Body of pancreas (tissue), 4 donors: ENCODE data around the gene NMNAT3. TPM values are rescaled to one million over a fixed set of nuclear protein-coding genes. Genes with fewer than 3 reads are reported as not detected.

Source experiments
- ATAC-seq: fragments of 150-250 bp; one replicate; pipeline ENCODE4 v1.9.1; 2016
- DNase-seq, 4 donors: peaks; one replicate each; pipeline ENCODE4 v3.0.0-alpha.2; 2019
- H3K27ac ChIP-seq, 4 donors: fragments of 200-600 bp; sonication (generic); 1 replicate in 3 of 4; 2 replicates in 1 of 4; pipeline versions ENCODE4 v1.5.1 to v1.6.1; 2016 to 2019; ENCODE audit warnings: mild to moderate bottlenecking in 1 of 4, mixed read lengths in 1 of 4, moderate library complexity in 1 of 4
- H3K27me3 ChIP-seq, 2 donors: fragments of 200-600 bp; sonication (generic); one replicate each; pipeline ENCODE4 v1.6.0; 2016; ENCODE audit warnings: mild to moderate bottlenecking in 1 of 2
- H3K36me3 ChIP-seq, 2 donors: fragments of 200-600 bp; sonication (generic); replicated peaks in 1 of 2; 2 replicates each; pipeline ENCODE4 v1.5.1; 2016; ENCODE audit warnings: low read depth in 2 of 2; ENCODE audit not compliant: insufficient read depth in 1 of 2
- H3K4me1 ChIP-seq: fragments of 200-600 bp; sonication (generic); one replicate; pipeline ENCODE4 v1.6.0; 2016
- H3K4me3 ChIP-seq, 2 donors: fragments of 200-600 bp; sonication (generic); 1 replicate in 1 of 2; 2 replicates in 1 of 2; pipeline ENCODE4 v1.5.1; 2016 to 2019
- H3K9me3 ChIP-seq, 3 donors: fragments of 200-600 bp; sonication (generic); 1 replicate in 2 of 3; 2 replicates in 1 of 3; pipeline ENCODE4 v1.5.1; 2016
- POLR2A ChIP-seq, 3 donors: fragments of 450-650 bp; IDR thresholded peaks; one replicate each; pipeline ENCODE4 v1.6.1; 2016; ENCODE audit warnings: antibody characterized with exemption in 3 of 3, mild to moderate bottlenecking in 2 of 3
- WGBS, 2 donors: methylation state at CpG; one replicate each; pipeline ENCODE4 v1.1.5; 2017; 5-methylcytosine and 5-hydroxymethylcytosine counted together
- intact Hi-C: fragments of 100-400 bp; cut with DNase I; formaldehyde crosslinking; loops from one replicate; pipeline ENCODE4 v1.15.1; 2023
- small RNA-seq: library from RNA; depleted of rRNA; stranded (forward); fragments of <200 nt; gene quantifications from one replicate; pipeline ENCODE3, GENCODE V24; 2016
- total RNA-seq, 2 donors: library from RNA; depleted of rRNA; stranded (reverse); fragments of >200 nt; gene quantifications; one replicate each; pipeline ENCODE4 v1.1.0, GENCODE V29; 2016
- TF ChIP-seq, protein P1 (sequence below), 7 experiments: fragments of 450-650 bp in 4 of 7; fragments of 200-600 bp in 3 of 7; sonication (generic) in 3 of 7; IDR thresholded peaks; one replicate each; pipeline ENCODE4 v1.5.1; 2016 to 2019; ENCODE audit warnings: antibody characterized with exemption in 7 of 7

Gene NMNAT3
- total RNA-seq, 2 donors from 2014 or later = 5.7 to 12.9 TPM

DNA sequence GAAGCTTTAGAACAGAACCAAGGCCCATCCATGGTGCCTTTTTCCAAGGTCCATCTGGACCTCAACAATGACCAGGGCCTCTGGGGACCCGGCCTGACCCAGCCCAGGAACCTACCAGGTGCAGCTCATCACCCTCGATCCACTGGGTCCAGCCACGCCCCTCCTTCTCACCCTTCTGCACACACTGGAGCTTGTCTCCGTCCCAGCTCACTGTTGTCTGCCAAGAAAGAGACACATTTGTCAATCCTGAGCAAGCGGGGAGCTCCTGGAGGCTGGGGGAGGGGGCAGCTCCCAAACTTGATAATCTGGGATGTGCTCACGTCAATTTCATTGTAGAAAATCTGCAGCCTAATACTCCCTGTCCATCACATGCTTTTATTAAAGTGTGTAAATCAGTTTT, 159.5 kb downstream of the NMNAT3 start:
- peaks cover 18% of the 10 kb centered on the region for H3K4me1 ChIP-seq
- intact Hi-C loops = no loop called here
- no peaks in the 10 kb centered on the region for H3K9me3 ChIP-seq
- DNase-seq (peak in 1 of 4 donors; percentile 7), ATAC-seq (no peak)
- 76 to 79% methylated on average over 5 to 6 of the region's 6 CpGs for WGBS, 2 donors
- H3K4me3 ChIP-seq = no peak overlapping the region
- peaks cover 0 to 5% of the 10 kb centered on the region in 2 donors for H3K36me3 ChIP-seq
- H3K27ac ChIP-seq = no peak overlapping the region
- no peak for TF ChIP-seq POLR2A (IDR thresholded peaks at IDR 0.05)
- TF ChIP-seq, protein P1, sequence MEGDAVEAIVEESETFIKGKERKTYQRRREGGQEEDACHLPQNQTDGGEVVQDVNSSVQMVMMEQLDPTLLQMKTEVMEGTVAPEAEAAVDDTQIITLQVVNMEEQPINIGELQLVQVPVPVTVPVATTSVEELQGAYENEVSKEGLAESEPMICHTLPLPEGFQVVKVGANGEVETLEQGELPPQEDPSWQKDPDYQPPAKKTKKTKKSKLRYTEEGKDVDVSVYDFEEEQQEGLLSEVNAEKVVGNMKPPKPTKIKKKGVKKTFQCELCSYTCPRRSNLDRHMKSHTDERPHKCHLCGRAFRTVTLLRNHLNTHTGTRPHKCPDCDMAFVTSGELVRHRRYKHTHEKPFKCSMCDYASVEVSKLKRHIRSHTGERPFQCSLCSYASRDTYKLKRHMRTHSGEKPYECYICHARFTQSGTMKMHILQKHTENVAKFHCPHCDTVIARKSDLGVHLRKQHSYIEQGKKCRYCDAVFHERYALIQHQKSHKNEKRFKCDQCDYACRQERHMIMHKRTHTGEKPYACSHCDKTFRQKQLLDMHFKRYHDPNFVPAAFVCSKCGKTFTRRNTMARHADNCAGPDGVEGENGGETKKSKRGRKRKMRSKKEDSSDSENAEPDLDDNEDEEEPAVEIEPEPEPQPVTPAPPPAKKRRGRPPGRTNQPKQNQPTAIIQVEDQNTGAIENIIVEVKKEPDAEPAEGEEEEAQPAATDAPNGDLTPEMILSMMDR (IDR thresholded peaks at IDR 0.05) = no peak
- H3K27me3 ChIP-seq = no peaks in the 10 kb centered on the region

DNA sequence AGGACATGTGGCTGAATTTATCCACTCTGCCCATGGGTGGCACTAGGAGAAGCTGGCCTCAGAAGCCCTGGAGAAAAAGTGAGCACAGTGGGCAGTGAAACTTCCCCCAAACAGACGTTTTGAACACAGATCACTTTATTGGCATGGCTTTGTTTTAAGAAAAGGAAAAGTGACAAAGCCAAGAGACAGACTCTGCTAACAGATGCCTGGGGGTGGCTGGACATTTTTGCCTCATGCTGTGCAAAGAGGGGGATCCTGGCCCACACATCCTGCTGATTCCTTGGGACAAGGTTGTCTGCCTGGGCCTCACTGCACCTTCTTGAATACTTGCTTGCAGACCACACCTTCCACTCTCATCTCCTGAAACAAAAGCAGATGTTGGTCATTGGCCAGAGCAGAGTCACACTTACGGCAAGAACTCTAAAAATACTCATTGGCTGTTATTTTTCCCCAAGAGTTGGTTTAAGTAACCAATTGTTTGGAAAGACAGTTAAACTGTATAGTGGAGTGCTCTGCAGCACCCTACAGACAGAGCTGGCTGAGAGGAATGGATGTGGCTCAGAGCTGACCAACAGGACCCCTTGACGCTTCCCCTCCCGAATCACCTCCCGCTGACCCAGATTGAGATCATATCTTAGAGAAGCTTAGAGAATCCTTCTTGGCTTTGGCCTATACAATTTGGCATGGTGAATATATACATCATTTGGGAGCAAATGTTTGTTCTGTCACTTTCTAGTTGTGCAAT, 160.3 kb downstream of the NMNAT3 start:
- no peak overlapping the region for H3K27ac ChIP-seq
- DNase-seq (peak in 1 of 4 donors; percentile 4), ATAC-seq (no peak)
- peaks cover 0 to 5% of the 10 kb centered on the region in 2 donors for H3K36me3 ChIP-seq
- intact Hi-C loops = no loop called here
- H3K4me3 ChIP-seq = no peak overlapping the region
- 79 to 81% methylated on average over 5 of the region's 5 CpGs for whole genome bisulfite sequencing, 2 donors
- no peaks in the 10 kb centered on the region for H3K9me3 ChIP-seq
- TF ChIP-seq, protein P1 (IDR thresholded peaks at IDR 0.05) = no peak
- no peak for TF ChIP-seq POLR2A (IDR thresholded peaks at IDR 0.05)
- H3K4me1 ChIP-seq = peaks cover 15% of the 10 kb centered on the region
- H3K27me3 ChIP-seq = no peaks in the 10 kb centered on the region

DNA sequence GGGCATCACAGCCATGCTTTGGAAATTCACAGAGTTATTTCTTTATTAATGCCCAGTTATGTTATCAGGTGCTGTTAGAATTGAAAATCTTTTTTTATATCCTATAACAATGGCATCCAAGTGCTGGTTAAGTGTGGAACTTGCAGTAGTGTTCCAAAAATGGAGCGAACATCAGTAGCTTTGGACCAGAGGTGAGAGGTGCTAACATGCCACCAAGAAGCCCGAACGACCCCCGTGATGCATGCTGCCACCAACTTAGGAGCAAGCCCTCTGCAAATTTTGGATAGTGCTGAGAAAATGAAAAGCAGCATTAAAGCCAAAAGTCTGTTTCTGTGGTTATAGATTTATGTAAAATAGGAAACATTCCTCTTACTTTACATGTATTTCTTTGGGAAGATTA, 163.0 kb downstream of the NMNAT3 start:
- 91 to 98% methylated on average over 4 of the region's 4 CpGs for WGBS, 2 donors
- ATAC-seq = no peak

More for the DNA sequence above, 163.0 kb downstream of the NMNAT3 start:
- Histone ChIP-seq H3K9me3 (no peaks in the 10 kb centered on the region), H3K27ac (no peak overlapping the region), H3K4me1 (peaks cover under 1% of the 10 kb centered on the region), H3K4me3 (no peak overlapping the region), H3K36me3 (peaks cover 0 to 5% of the 10 kb centered on the region in 2 donors), H3K27me3 (no peaks in the 10 kb centered on the region)
- peak in 1 of 4 donors; percentile 7 for DNase-seq
- intact Hi-C loops = no loop called here
- TF ChIP-seq, protein P1 (IDR thresholded peaks at IDR 0.05) = no peak
- no peak for TF ChIP-seq POLR2A (IDR thresholded peaks at IDR 0.05)

Small RNA genes within 50 kb of the gene (small RNA-seq; reads per million reads assigned to genes)
- not detected for gene RN7SL724P

Other genes starting within 250 kb of the NMNAT3 start
- not detected for gene RBP2, start 201.5 kb downstream of the NMNAT3 start, total RNA-seq
- 100 to 1,000 TPM; 103 to 202 TPM for gene RBP1, start 138.2 kb downstream of the NMNAT3 start, total RNA-seq